Measurements from ENCODE around the gene SSC4D.
"Not testable (repeated sequence)": the region's sequence is repeated elsewhere in the genome, so short reads cannot be mapped to it uniquely, and the experiment has no call there.

SSC4D gene

GRCh38 chr7:76421097-76421496, 11.6 kb upstream of the SSC4D start:
- peak; percentile 60 for DNase-seq (ENCODE audit: low read depth)

DNA sequence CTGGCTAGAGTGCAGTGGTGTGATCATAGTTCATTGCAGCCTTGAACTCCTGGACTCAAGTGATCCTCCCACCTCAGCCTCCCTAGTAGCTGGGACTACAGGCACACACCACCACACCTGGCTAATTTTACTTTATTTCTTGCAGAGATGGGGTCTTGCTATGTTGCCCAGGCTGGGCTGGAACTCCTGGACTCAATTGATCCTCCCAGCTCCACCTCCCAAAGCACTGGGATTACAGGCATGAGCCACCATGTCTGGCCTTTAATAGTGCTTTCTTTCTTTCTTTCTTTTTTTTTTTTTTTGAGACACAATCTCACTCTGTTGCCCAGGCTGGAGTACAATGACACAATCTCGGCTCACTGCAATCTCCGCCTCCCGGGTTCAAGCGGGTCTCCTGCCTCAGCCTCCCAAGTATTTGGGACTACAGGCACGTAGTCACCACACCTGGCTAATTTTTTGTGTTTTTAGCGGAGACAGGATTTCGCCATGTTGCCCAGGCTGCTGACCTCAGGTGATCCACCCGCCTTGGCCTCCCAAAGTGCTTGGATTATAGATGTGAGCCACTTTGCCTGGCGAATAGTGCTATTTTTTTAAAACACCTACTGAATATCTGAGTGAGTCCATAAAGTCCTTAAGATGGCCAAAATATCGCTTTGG, 8.3 kb upstream of the SSC4D start:
- DNase-seq (ENCODE audit: low read depth): not testable (repeated sequence)

- no peak for DNase-seq (ENCODE audit: low read depth)
Observed at GRCh38 chr7:76412249-76412648, 2.8 kb upstream of the SSC4D start.

DNA sequence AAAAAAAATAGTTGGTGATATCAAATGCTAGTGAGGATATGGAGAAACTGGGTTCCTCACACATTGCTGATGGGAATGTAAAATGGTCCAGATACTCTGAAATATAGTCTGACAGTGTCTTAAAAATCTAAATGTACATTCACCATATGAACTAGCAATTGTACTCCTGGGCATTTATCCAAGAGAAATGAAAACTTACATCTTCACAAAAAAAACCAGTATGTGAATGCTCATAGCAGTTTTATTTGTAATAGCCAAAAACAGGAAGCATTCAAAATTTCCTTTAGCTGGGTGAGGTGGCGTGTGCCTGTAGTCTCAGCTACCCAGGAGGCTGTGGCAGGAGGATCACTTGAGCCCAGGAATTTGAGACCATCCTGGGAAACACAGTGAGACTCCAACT, 2.1 kb upstream of the SSC4D start:
- no peak for DNase-seq (ENCODE audit: low read depth)

- DNase-seq (ENCODE audit: low read depth): no peak
Observed at GRCh38 chr7:76408121-76408560, 1.4 kb downstream of the SSC4D start.

DNA sequence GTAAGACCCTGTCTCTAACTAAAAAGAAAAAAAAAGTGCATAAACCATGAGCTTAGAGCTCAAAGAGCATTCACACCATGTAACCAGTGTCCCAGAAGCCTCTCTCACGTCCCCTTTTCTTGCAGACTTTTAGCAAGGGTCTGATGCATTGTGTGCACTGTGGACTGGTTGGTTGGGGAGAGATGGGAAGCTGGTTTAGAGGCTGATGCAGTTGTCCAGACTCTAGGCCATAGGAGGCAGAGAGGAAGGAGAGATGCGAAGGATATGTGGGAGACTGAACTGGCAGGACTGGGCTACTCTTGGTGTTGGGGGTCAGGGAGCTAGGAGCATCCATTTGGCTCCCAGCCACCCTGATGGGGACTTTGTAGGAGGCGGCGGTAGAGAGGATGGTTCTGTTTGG, 1.8 kb downstream of the SSC4D start:
- no peak for DNase-seq (ENCODE audit: low read depth)

- DNase-seq (ENCODE audit: low read depth): no peak
Observed at GRCh38 chr7:76405738-76406137, 3.8 kb downstream of the SSC4D start.

DNA sequence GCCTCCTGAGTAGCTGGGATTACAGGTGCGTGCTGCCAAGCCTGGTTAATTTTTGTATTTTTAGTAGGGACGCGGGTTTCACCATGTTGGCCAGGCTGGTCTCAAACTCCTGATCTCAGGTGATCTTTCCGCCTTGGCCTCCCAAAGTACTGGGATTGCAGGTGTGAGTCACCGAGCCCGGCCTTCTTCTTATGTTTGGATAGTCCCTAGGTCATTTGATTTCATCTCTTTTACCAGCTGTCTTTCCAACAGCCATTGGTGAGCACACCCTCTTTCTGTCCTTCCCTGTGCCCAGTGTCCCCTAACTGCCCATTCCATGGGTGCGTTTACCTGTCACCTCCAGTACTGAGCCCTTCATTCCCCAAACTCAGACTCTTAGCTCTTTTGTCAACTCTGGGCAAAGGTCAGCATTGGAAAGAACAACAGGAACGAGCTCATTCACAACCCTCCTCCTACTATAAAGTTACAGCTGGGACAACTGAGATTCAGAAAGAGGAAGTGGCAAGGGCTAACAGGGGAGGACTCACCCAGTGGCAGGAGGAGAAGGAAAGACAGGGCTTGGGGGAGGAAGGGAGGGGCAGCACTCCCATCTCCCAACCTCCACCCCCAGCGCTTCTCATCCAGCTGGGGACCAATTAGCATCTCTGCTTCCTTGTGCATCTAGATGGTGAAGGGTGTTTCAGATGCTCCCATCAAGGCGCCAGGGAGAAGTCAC, 5.6 kb downstream of the SSC4D start:
- no peak for DNase-seq (ENCODE audit: low read depth)

GRCh38 chr7:76403097-76403496, 6.4 kb downstream of the SSC4D start:
- not testable (repeated sequence) for DNase-seq (ENCODE audit: low read depth)

GRCh38 chr7:76400248-76400647, 9.2 kb downstream of the SSC4D start:
- no peak for DNase-seq (ENCODE audit: low read depth)

- peak; percentile 49 for DNase-seq (ENCODE audit: low read depth)
Observed at GRCh38 chr7:76397409-76398183, 11.9 kb downstream of the SSC4D start.

- no peak for DNase-seq (ENCODE audit: low read depth)
Observed at GRCh38 chr7:76396864-76397263, 12.6 kb downstream of the SSC4D start.

GRCh38 chr7:76395965-76396726, 13.4 kb downstream of the SSC4D start:
- no peak for DNase-seq (ENCODE audit: low read depth)

GRCh38 chr7:76395605-76395964, 13.9 kb downstream of the SSC4D start:
- not testable (repeated sequence) for DNase-seq (ENCODE audit: low read depth)

- no peak for DNase-seq (ENCODE audit: low read depth)
Observed at GRCh38 chr7:76394957-76395356, 14.5 kb downstream of the SSC4D start.

- DNase-seq (ENCODE audit: low read depth): peak; percentile 86
Observed at GRCh38 chr7:76393116-76394031, 16.1 kb downstream of the SSC4D start.

- no peak for DNase-seq (ENCODE audit: low read depth)
Observed at GRCh38 chr7:76392531-76393115, 16.9 kb downstream of the SSC4D start.

- no peak for DNase-seq (ENCODE audit: low read depth)
Observed at GRCh38 chr7:76390092-76390491, 19.4 kb downstream of the SSC4D start.

DNA sequence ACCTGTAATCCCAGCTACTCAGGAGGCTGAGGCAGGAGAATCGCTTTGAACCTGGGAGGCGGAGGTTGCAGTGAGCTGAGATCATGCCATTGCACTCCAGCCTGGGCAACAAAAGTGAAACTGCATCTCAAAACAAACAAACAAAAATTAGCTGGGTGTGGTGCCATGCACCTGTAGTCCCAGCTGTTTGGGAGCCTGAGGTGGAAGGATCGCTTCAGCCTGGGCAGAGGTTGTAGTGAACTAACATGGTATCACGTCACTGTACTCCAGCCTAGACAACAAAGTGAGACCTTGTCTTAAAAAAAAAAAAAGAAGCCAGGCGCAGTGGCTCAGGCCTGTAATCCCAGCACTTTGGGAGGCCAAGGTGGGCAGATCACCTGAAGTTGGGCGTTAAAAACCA, 21.7 kb downstream of the SSC4D start:
- DNase-seq (ENCODE audit: low read depth): not testable (repeated sequence)

DNA sequence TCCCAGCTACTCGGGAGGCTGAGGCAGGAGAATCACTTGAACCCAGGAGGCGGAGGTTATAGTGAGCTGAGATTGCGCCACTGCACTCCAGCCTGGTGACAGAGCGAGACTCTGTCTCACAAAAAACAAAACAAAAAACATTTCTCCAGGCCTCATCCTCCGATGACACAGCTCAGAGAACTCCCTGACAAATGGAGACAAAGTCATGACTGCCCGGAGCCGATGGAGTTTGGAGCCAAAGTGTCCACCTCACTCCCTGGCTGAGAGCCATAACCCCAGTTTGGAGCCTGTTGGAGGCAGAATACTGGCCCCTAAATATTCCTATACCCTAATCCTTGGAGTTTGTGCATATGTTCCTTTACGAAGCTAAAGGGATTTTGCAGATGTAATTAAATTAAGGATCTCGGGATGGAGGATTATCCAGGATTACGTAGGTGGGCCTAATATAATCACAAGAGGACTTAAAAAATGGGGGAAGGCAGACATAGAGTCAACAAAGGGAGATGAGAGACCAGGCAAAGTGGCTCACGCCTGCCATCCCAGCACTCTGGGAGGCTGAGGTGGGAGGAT, 22.7 kb downstream of the SSC4D start:
- no peak for DNase-seq (ENCODE audit: low read depth)
